ENCODE data around the gene ZNF524.
A peak's percentile ranks its signal among the peaks of the same experiment; 100 is the strongest.
"Not testable (repeated sequence)": the region's sequence is repeated elsewhere in the genome, so short reads cannot be mapped to it uniquely, and the experiment has no call there.

ZNF524 gene, protein sequence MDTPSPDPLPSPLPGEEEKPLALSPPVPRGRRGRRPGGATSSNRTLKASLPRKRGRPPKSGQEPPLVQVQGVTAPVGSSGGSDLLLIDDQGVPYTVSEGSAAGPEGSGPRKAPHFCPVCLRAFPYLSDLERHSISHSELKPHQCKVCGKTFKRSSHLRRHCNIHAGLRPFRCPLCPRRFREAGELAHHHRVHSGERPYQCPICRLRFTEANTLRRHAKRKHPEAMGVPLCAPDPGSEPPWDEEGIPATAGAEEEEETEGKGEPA

DNA sequence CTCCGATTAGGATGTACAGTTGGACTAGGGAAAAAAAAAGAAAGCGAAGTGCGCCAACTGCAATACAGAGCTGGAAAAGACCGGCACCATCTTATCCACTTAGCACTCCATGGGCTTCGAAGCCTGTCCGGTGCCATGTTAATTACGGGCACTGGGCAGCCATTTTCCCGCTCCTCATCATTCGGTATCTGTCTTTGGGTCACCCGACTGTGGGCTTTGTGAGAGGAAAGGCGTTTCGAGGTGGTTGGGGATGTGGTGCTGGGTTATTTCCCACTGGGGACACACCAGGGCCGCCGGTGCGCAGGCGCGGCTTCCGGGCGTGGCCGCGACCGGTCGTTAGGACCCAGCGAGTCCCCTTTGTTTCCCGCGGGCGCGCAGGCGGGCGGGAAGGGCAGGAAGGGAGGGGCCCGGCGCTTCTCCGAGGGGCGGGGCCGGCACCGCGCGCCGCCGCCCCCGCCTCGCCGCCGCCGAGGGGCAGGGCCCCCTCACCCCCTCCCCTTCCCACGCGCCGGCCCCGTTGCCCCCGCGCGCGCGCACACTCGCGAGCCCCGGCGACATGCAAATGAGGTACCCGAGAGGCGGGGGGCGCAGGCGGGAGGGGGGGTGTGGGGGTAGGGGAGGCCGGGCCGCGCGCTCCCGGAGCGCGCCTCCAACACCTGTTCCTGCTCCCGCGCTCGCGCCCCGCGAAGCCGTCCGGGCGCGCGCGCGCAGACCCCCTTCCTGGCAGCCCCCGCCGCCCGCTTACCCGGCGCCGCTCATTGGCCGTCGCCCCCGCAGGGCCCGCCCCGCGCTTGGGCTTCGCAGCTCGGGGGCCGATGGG lies at the start of gene ZNF524:
Gene ZNF524, plus strand, starts transcription at position 447 of the 820 bp plus-strand sequence. CDS start 1,825 bp downstream, outside the sequence.
- DNase-seq: peak; percentile 96

DNA sequence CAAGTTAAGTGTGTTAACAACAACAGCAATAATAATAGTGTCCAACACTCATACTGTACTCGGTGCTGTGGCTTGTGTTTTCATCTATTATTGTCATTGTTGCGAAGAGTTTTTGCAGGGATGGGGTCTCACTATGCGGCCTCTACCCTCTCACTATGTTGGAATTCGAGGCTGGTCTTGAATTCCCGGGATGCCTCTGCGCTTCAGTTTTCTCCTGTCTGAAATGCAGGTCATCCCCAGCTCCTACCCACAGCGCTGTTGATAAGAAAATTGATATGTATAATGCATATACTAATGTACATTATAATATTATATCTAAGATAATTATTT lies 49.8 kb upstream of the ZNF524 start:
- DNase-seq: no peak

DNA sequence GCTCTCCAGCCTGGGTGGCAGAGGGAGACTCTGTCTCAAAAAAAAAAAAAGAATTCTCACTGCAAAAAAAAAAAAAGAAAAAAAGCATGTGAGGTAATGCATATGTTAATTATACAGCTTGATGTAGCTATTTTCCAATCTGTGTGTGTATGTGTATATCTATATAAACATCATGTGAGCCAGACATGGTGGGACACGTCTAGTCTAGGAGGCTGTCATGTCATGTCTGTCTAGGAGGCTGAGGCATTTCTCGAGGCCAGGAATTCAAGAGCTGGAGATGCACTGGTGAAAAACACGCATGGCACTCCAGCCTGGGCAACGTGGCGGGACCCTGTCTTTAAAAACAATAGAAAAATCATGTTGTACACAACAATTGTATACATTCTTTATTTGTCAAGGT lies 47.9 kb upstream of the ZNF524 start:
- DNase-seq: no peak

DNA sequence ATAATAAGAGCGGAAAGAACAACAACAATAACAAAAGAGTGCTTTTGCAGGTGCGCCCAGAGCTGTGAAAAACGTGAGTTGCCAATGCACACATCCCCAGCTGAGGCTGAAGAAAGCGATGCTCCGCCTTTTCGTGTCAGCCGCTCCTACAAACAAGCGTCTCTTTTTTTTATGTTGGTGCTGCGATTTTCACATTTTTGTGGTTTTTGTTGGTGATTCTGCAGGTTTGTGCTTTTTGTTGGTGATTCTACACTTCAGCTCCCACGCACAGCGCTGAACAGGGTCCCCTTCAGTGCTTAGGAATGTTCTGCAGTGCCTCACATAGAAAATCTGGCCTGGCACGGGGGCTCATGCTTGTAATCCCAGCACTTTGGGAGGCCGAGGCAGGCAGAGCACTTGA lies 47.5 kb upstream of the ZNF524 start:
- DNase-seq: no peak

DNA sequence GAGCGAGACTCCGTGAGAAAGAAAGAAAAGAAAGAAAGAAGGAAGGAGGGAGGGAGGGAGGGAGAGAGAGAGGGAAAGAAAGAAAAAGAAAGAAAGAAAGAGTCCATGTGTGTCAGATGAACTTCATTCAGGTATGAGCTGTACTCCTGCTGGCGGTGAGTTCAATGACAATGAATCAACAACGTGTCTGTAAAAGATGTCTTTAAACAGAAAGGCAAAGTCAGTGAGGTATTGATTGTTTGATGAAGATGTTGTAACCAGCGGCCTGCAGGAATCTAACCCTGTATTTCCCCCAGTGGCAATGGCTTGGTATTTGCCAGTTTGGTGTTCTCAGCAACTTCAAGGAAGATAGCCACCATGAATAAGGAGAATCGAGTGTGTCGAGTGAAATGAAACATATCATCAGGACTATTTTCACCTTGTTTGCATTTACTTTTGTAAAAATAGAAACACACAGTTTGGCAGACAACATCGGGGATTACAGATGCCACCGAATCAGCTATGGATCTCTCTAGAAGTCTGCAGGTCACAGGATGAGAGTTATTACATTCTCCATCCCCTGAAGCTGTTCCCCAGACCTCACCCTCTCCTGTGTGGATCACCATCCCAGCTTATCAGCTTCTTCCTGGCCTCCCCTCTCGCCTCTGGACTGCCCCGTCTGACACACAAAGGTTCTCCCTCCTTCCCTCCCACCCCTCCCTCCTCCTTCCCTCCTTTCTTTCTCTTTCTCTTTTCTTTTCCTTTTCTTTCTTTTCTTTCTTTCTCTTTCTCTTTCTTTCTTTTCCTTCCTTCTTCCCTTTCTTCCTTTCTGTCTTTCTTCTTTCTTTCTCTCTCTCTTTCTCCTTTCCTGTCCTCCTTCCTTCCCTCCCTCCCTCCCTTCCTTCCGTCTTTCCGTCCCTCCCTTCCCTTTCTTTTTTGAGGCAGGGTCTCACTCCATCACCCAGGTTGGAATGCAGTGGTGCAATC lies 46.6 kb upstream of the ZNF524 start:
- no peak for DNase-seq

DNA sequence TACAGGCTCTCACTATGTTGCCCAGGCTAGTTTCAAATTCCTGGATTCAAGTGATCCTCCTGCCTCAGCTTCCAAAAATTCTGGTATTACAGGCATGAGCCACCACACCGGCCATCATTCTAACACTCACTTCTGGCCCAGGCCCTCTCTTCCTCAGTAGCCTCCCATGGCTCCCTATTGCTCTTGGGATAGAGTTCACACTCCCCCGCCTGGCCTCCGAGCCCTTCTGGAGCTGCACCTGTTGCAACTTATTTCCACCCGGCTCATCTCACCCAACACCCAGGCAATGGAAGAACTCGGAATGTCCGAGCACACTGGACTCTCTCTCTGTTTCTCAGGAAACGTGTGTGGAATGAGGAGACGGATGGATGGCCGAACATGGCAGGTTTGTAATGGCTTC lies 45.8 kb upstream of the ZNF524 start:
- DNase-seq: no peak

DNA sequence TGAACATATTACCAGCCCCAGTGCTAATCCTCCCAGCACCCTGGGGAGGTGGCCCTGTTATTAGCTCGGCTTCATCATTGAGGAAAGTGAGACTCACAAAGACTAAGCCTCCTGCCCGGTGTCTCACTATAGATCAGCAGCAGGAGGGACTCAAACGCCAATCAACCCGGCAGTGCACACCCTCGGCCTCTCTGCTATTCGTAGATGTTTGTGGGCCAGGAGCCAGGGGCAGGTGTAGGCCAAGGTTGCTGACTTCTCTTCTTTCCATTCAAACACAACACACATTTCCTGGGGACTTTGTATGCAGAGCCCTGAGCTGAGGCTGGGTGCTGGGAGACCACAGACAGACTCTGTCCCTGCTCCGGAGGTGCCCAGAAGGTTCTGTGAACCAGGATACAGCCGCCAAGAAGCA lies 45.3 kb upstream of the ZNF524 start:
- DNase-seq: peak; percentile 89

DNA sequence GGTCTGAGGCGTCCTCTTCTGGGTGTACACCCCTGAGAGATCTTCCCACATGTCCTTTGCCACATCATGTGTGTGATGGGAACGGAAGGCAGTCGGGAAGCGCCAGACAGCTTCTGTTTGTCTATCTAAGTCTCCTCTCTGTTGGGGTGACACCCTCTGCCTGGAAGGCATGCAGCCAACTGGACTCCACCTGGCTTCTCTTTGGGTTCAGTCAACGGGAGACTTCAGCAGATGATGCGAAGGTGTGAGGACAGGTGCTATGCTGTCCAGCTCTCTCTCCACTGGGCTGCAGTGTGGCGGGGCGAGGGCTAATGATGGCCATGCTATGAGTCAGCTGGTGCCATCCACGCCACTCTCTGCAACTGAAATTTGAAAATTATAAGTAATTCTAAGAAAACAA lies 40.4 kb upstream of the ZNF524 start:
- DNase-seq: peak; percentile 75

DNA sequence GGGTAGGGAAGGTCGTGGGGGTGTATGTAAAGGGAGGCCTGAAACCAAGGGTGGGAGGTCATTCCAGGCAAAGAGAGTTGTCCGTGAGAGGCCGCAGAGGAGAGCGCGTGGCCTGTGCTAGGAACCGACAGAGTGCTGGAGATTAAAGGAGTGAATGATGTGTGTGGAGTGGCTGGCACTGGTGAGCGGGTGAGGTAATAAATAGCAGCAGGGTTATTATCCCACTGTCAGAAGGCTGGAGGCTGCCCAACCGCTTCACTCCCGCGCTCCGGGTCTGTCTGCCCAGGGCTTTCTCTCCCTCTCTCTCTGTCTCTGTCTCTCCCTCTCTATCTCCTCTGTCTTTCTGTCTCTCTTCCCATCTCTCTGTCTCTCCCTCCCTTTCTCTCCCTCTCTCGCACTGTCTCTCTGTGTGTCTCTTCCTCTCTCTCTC lies 36.8 kb upstream of the ZNF524 start:
- DNase-seq: no peak

DNA sequence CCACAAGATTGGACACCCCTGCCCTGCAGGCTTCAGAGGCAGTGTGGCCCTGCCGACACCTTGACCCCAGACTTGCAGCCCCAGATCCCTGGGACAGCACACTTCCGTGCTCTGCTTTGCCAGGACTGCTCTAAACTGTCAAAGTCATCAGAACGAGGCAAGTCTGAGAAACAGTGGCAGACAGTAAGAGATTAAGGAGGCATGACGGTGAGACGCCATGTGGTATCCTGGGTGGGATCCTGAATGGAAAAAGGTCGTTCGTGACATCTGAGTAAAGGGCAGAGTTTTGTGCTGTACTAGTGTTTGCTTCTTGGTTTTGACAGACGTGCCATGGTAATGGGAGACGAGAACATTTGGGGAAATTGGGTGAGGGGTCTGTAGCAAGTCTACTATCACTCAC lies 33.3 kb upstream of the ZNF524 start:
- no peak for DNase-seq

DNA sequence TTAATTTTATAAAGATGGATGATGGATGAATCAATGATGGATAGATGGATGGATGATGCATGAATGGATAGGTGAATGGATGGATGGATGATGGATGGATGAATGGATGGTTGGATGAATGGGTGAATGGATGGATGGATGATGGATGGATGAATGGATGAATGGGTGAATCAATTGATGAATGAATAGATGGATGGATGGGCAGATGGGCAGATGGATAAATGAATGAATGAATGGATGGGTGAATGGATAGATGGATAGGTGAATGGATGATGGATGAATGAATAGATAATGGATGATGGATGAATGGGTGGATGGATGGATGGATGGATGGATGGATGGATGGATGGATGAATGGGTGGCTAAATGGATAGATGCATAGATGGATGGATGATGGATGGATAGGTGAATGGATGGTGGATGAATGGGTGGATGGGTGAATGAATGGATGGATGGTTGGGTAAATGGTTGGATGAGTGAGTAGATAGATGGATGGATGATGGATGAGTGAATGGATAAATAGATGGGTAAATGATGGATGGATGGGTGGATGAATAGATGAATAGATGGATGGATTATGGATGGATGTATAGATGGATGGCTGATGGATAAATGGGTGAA lies 32.3 kb upstream of the ZNF524 start:
- no peak for DNase-seq

DNA sequence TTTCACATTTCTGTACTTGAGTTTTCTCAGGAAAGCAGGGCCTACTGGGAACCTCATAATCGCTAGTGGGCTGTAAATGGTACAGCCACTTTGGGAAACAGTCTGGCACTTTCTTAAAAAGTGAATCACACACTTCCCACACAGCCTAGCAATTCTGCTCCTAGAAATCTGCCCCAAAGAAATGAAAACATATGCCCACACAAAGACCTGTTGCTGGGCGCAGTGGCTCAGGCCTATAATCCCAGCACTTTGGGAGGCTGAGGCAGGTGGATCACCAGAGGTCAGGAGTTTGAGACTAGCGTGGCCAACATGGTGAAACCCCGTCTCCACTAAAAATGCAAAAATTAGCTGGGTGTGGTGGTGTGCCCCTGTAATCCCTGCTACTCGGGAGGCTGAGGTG lies 30.6 kb upstream of the ZNF524 start:
- not testable (repeated sequence) for DNase-seq

DNA sequence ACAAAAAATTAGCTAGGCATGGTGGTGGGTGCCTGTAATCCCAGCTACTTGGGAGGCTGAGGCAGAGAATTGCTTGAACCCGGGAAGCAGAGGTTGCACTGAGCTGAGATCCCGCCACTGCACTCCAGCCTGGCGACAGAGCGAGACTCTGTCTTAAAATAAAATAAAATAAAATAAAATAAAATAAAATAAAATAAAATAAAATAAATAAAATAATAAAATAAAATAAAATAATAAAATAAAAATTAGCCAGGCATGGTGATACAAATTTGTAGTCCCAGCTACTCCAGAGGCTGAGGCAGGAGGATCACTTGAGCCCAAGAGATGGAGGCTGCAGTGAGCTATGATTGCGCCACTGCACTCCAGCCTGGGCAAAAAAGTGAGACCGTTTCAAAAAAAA lies 26.2 kb upstream of the ZNF524 start:
- not testable (repeated sequence) for DNase-seq

DNA sequence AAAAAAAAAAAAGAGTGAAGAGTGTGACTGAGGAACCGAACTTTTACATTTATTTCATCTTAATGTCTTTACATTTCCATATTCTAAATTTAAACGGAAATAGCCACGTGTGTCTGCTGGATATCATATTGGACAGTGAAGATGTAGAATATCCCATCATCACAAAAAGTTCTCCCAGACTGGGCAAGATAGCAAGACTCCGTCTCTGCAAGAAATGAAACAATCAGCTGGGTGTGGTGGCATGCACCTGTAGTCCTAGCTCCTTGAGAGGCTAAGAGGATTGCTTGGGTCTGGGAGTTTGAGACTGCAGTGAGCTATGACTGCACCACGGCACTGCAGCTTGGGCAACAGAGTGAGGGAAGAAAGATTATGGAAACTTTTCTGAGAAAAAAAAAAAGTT lies 23.3 kb upstream of the ZNF524 start:
- no peak for DNase-seq

DNA sequence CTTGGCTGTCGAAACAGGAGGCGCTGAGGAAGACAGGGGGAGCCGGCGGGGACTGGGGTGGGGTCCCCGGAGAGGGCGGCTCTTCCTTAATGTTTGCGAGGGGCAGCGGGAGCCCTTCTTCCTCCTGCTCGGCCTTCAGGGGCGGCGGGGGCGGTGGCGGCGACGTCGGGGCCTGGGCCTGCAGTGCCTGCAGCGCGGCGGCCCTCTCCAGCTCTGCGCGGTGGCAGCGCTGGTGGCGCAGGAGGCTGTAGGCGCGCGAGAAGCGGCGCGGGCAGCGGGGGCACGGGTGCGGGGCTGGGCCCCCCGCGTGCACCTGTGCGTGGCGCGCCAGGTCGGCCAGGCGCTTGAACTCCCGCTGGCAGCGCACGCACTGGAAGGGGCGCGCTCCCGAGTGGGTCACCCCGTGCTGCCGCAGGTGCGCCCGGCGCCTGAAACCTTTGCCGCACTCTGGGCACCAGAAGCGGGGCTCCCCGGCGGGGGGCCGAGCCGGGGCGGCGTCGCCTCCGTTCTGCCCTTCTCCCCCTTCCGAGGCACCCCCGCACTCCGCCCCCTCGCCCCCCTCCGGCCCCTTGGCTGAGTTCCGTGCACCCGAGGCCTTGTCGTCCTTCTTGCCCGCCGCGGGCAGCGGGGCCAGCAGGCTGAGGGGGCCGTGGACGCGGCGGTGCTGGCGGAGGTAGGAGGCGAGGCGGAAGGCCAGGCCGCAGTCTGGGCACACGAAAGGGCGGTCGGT lies 21.9 kb upstream of the ZNF524 start:
- no peak for DNase-seq

DNA sequence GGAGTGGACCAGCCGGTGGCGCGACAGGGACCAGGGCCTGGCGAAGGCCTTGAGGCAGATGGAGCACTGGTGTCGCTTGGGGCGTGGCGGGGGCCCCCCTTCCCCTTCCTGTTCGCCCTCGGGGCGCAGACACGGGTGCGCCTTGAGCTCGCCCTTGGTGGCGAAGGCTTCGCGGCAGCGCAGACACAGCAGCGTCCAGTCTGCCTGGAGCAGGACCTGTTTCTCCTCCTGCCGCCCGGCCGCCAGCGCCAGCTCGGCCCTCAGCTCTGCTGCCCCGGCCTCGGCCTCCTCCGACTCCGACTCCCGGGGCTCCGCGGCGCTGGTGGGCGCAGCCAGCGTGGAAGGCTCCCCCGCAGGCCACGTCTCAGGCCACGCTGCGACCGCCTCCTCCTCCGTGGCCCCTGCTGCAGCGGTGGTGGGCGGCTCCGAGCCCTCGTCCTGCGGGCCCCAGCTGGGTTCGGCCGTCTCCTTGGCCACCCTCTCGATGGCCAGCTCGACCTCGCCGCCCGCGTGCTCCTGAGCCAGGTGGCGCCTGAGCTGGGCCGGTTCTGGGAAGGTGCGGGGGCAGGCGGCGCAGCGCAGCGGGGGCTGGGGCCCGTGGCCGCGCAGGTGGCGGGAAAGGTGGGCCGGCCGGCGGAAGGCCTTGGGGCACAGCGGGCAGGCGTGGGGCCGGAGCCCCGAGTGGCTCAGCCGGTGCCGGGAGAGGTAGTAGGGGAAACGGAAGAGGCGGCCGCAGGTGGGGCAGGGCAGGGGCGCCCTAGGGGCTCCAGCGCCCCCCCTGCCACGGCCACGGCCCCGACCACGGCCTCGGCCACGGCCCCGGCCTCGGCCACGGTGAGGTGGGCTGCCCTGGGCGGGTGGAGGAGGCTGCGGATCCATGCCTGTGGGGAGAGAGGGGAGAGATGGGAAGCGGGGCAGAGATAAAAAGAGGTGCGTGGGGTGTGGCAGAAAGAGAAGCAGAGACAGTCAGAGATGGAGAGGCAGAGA lies 21.0 kb upstream of the ZNF524 start:
- DNase-seq: no peak

DNA sequence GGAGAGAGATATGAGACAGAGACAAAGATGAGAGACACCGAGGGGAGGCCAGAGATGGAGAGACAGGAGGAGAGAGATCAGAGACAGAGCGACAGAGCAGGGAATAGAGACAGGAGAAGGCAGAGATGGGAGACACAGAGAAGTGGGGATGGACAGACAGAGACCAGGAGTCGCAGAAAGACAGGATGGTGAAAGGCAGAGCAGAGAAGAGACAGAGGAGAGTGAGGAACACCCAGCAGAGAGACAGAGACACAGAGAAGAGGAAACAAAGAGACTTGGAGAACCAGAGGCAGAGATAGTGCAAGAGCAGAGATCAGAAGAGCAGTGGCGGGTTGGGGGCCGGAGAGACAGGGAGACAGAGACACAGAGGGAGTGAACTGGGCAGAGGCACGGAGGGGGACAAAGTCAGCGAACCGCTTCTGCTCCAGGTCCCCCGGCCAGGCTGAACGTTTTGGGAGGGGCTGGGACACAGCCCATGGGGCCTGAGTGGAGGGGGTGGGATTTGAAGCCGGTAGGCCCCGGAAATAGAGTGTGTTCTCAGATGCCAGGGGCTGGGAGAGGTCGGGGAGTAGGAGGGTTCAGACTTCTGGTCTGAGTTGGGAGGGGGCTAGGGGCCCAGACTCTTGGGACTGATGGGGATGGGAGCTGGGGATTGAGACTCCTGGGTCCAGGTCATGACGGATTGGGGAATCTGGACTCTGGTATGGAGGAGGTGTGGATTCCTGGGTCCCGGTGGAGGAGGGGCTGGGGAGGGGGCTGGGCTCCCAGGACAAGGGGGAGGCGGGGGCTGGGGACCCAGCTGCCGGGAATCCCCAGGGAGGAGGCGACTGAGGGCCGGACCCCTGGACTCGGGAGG lies 20.1 kb upstream of the ZNF524 start:
- DNase-seq: peak; percentile 49

DNA sequence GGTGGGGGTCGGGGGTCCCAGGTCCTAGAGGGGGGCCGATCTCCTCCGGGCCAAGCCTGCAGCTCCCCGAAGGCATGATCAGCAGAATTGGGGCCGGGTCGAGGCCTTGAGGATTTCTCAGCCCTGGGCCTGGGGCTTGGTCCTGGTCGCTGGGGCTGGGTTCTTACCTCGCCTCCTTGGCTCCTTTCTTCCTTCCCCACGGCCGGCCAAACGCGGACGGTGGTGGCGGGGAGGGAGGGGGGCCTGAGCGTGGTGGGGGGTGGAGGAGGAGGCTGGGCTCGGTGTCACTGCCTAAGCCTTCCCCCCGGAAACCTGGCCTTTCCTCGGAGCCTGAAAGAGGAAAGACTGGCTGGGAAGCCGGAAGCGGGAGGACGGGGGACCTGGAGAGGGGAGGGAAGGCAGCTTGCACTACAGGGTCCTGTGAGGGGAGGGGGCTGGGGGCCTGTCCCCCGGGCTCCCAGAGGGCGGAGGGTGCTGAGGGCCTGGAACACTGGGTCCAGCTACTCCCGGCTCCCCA lies 19.4 kb upstream of the ZNF524 start, which contains the start of gene ZNF579:
Gene ZNF579, minus strand, starts transcription at position 221 of the 517 bp plus-strand sequence. CDS start 1,209 bp downstream, outside the sequence.
- peak; percentile 94 for DNase-seq

DNA sequence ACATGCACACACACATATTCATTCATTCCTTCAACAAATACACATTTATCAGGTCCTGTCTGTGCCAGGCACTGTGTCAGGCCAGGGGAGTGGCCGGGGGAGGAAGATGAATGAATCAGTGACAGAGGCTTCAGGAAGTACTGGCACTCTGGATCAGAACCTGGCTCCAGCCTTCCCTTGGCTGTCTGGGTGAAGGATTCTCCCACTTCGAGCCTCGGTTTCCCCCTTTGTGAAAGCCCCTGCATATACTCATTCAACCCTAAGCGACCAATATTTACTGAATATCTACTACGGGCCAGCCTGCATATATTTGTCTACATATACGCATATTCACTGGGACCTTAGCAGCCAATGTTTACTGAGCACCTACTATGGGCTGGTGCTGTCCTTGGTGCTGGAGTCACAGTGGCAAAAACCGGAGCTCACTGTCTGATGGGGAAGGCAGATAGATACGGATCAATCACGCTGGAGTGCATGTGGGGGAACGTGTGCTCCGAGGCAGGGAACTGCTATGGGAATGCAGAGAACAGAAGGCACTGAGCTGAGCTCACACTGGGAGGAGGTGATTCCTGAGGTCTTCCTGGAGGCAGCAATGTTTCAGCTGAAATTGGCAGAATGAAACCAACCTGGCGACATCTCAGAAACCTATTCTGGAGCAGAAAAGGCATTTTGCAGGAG lies 18.8 kb upstream of the ZNF524 start:
- DNase-seq: no peak

Data from NCI-H146 (cell line).